Measurements from ENCODE around the gene RNF14.

DNA sequence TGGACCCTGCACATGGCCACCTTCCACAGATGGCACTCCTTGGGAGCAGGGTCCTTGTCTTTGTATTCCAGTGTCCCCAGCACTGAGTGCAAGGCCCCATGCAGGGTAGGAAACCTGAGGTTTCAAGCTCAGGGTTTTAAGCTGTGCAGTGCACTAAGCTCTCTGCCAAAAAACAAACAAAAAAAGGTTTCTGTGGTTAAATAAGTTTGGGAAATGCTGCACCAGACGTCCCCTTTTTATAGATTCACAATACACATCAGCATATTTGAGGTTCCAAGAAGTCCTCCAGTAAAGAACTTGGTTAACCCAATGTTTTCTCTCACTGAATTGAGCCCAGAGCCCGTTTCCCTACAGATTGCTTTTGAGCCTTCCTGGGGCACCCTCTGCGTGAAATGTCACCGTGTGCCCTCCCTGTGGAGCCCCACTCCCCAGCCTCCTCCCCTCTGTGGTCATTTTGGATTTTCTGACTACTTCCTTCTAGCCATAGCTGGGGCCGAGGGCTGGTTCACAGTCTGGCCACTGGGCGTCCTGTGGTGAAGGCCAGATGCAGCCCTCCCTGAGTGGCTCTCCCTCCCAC is 28.1 kb upstream of the RNF14 start:
- TF ChIP-seq, protein P1, sequence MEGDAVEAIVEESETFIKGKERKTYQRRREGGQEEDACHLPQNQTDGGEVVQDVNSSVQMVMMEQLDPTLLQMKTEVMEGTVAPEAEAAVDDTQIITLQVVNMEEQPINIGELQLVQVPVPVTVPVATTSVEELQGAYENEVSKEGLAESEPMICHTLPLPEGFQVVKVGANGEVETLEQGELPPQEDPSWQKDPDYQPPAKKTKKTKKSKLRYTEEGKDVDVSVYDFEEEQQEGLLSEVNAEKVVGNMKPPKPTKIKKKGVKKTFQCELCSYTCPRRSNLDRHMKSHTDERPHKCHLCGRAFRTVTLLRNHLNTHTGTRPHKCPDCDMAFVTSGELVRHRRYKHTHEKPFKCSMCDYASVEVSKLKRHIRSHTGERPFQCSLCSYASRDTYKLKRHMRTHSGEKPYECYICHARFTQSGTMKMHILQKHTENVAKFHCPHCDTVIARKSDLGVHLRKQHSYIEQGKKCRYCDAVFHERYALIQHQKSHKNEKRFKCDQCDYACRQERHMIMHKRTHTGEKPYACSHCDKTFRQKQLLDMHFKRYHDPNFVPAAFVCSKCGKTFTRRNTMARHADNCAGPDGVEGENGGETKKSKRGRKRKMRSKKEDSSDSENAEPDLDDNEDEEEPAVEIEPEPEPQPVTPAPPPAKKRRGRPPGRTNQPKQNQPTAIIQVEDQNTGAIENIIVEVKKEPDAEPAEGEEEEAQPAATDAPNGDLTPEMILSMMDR (IDR thresholded peaks at IDR 0.05) = no peak
- no peak for TF ChIP-seq POLR2A (IDR thresholded peaks at IDR 0.05)
